Measurements from ENCODE around the gene STOX2. TPM values are rescaled to one million over a fixed set of nuclear protein-coding genes. Genes with fewer than 3 reads are reported as not detected.

STOX2 gene, protein sequence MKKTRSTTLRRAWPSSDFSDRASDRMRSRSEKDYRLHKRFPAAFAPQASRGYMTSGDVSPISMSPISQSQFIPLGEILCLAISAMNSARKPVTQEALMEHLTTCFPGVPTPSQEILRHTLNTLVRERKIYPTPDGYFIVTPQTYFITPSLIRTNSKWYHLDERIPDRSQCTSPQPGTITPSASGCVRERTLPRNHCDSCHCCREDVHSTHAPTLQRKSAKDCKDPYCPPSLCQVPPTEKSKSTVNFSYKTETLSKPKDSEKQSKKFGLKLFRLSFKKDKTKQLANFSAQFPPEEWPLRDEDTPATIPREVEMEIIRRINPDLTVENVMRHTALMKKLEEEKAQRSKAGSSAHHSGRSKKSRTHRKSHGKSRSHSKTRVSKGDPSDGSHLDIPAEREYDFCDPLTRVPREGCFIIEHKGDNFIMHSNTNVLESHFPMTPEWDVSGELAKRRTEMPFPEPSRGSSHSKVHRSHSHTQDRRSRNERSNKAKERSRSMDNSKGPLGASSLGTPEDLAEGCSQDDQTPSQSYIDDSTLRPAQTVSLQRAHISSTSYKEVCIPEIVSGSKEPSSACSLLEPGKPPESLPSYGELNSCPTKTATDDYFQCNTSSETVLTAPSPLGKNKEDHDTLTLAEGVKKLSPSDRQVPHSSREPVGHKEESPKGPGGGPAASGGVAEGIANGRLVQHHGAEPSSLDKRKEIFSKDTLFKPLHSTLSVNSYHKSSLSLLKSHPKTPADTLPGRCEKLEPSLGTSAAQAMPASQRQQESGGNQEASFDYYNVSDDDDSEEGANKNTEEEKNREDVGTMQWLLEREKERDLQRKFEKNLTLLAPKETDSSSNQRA (N-terminal part only)
- polyA plus RNA-seq (2012; ENCODE audit: insufficient read length, low read depth): not detected

DNA sequence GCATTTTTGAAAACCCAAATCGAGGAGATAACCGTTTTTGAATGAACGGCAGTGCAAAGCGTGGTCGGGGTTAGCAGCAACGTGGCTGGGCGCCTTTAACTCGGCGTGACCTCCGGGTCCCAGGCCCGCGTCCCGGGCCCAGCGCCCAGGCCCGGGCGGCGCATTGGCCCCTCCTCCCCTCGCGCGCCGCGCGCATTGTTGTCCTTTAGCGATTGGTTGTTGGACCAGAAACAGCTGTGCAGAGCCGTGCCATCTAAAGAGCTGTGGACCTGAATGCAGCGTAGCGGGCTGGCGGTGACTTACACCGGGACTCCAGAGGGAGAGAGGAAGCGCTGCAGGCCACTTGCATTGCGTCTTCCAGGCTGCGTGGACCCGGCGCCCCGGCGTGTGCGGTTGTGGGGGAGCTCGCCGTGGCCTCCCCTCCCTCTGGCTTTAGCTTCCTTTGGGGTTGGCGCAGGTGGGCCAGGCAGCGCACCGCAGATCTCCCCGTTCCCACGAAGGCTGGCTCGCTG is at the start of gene STOX2:
Gene STOX2 (plus strand): TSS at position 227 of the 512 bp plus-strand sequence. CDS start 1,484 bp downstream, outside the sequence.
- TF ChIP-seq FOXP2 (optimal IDR thresholded peaks at IDR 0.05; ENCODE audit: borderline replicate concordance, extremely low read depth, extremely low read length, insufficient read depth): no peak
- no peak for TF ChIP-seq SIN3A (IDR thresholded peaks at IDR 0.05; ENCODE audit: borderline replicate concordance, insufficient read depth, low read length)
- TF ChIP-seq POLR2AphosphoS5 (IDR thresholded peaks at IDR 0.05; ENCODE audit: low read depth, low read length): no peak
- no peak for TF ChIP-seq TAF1 (IDR thresholded peaks at IDR 0.05; ENCODE audit: borderline replicate concordance, insufficient read depth, low read length)
- TF ChIP-seq, protein P1, sequence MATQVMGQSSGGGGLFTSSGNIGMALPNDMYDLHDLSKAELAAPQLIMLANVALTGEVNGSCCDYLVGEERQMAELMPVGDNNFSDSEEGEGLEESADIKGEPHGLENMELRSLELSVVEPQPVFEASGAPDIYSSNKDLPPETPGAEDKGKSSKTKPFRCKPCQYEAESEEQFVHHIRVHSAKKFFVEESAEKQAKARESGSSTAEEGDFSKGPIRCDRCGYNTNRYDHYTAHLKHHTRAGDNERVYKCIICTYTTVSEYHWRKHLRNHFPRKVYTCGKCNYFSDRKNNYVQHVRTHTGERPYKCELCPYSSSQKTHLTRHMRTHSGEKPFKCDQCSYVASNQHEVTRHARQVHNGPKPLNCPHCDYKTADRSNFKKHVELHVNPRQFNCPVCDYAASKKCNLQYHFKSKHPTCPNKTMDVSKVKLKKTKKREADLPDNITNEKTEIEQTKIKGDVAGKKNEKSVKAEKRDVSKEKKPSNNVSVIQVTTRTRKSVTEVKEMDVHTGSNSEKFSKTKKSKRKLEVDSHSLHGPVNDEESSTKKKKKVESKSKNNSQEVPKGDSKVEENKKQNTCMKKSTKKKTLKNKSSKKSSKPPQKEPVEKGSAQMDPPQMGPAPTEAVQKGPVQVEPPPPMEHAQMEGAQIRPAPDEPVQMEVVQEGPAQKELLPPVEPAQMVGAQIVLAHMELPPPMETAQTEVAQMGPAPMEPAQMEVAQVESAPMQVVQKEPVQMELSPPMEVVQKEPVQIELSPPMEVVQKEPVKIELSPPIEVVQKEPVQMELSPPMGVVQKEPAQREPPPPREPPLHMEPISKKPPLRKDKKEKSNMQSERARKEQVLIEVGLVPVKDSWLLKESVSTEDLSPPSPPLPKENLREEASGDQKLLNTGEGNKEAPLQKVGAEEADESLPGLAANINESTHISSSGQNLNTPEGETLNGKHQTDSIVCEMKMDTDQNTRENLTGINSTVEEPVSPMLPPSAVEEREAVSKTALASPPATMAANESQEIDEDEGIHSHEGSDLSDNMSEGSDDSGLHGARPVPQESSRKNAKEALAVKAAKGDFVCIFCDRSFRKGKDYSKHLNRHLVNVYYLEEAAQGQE (IDR thresholded peaks at IDR 0.05; ENCODE audit: insufficient read depth in 1 of 2, low read depth in 2 of 2, low read length in 2 of 2): no peak

DNA sequence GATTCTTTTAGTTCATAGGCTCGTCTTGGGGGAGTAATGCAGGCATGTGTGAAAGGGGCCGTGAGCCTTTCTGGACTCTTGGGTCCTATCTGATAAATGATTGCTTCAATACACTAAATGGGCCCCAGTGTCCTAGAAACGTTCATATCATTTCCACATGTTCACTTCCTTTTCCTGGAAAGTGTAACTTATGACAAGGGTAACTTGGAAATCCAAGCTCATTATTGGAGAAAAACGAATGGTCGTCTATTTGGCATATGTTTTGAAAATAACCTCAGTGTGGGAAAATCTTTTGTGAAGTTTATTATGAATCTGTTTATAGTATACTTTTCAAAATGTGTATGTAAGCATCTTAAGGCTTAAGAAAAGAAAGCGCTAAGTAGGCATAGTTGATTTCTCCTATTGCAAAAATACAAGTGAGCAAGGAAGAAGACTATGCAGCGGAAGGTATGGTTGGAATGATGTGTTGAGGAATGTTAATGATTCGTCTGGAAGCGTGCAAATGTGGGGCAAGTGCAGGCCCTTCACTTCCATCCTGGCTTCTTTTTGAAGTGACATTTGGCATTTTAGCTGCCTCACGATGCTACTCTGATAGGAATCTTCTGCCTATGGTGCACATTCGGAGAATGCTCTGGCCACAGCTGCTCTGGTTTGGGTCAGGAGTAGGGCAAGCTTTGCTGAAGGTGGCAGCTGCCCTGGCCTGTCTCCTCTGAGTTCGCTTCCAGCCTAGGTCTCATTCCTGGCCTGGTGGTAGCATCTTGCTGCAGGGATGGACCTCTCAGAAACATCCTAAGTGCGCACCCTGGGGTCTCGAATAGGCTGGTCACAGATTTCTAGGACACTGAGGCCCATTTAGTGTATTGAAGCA is 49.5 kb upstream of the STOX2 start:
- no peak for TF ChIP-seq SIN3A (IDR thresholded peaks at IDR 0.05; ENCODE audit: borderline replicate concordance, insufficient read depth, low read length)
- TF ChIP-seq FOXP2 (optimal IDR thresholded peaks at IDR 0.05; ENCODE audit: borderline replicate concordance, extremely low read depth, extremely low read length, insufficient read depth): no peak

DNA sequence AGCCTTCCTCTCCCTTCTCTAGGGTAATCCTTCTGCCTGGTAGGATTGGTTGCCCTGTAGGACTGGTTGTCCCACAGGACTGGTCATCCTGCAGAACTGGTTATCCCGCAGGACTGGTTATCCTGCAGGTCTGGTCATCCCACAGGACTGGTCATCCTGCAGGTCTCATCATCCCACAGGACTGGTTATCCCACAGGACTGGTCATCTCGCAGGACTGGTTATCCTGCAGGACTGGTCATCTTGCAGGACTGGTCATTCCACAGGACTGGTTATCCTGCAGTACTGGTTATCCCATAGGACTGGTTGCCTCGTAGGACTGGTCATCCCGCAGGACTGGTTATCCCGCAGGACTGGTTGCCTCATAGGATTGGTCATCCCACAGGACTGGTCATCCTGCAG is 48.1 kb upstream of the STOX2 start:
- no peak for TF ChIP-seq TAF1 (IDR thresholded peaks at IDR 0.05; ENCODE audit: borderline replicate concordance, insufficient read depth, low read length)
- TF ChIP-seq POLR2AphosphoS5 (IDR thresholded peaks at IDR 0.05; ENCODE audit: low read depth, low read length): no peak
- TF ChIP-seq FOXP2 (optimal IDR thresholded peaks at IDR 0.05; ENCODE audit: borderline replicate concordance, extremely low read depth, extremely low read length, insufficient read depth): no peak
- TF ChIP-seq, protein P1 (IDR thresholded peaks at IDR 0.05; ENCODE audit: insufficient read depth in 1 of 2, low read depth in 2 of 2, low read length in 2 of 2): no peak
- no peak for TF ChIP-seq SIN3A (IDR thresholded peaks at IDR 0.05; ENCODE audit: borderline replicate concordance, insufficient read depth, low read length)

DNA sequence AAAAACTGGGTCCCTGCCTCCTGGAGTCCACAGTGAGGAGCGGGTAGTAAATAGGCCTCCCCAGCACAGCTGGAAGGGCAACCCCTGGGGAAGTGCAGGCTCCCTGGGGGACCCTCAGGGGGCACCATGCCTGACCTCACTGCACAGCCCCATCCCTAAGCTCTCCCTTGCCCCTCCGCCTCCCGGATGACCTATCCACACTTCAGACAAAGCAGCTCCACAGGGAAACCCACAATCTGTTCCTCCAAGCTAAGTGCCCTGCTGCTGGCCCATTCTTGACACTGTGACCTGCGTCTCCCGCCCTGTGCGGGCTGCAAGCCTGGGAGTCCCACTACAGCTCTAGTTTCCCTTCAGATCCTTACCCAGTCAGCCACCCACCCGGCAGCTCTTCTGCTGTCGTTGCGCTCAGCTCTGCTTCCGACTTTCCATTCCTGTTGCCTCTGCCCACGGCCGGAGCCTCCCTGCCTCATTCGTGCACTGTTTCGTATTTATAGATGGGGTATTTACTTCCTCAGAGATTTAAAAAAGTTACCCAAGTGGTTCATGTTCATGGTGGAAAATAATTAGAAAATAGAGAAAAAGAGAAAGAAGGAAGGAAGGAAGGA is 47.0 kb upstream of the STOX2 start:
- no peak for TF ChIP-seq TAF1 (IDR thresholded peaks at IDR 0.05; ENCODE audit: borderline replicate concordance, insufficient read depth, low read length)
- no peak for TF ChIP-seq POLR2AphosphoS5 (IDR thresholded peaks at IDR 0.05; ENCODE audit: low read depth, low read length)
- no peak for TF ChIP-seq FOXP2 (optimal IDR thresholded peaks at IDR 0.05; ENCODE audit: borderline replicate concordance, extremely low read depth, extremely low read length, insufficient read depth)
- no peak for TF ChIP-seq SIN3A (IDR thresholded peaks at IDR 0.05; ENCODE audit: borderline replicate concordance, insufficient read depth, low read length)

DNA sequence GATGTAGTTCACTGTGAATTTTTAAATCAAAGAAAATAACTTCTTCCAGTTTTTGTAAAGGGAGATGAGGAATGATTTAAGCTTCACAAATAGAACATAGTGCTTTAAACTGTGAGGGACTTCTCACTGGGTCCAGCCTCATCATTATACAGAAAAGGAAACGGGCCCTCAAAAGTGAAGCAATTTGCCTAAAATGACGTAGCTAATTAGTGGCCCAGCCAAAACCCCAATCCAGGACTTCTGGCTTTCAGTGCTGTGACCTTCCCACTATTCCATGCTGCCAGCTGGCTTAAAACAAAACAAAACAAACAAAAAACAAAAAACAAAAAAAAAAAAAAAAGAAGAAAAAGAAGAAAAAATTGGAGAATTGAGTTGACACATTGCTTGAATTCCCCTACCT is 45.0 kb upstream of the STOX2 start:
- TF ChIP-seq, protein P1 (IDR thresholded peaks at IDR 0.05; ENCODE audit: insufficient read depth in 1 of 2, low read depth in 2 of 2, low read length in 2 of 2): no peak
- TF ChIP-seq TAF1 (IDR thresholded peaks at IDR 0.05; ENCODE audit: borderline replicate concordance, insufficient read depth, low read length) (no peak), FOXP2 (optimal IDR thresholded peaks at IDR 0.05; ENCODE audit: borderline replicate concordance, extremely low read depth, extremely low read length, insufficient read depth) (no peak), SIN3A (IDR thresholded peaks at IDR 0.05; ENCODE audit: borderline replicate concordance, insufficient read depth, low read length) (no peak), POLR2AphosphoS5 (IDR thresholded peaks at IDR 0.05; ENCODE audit: low read depth, low read length) (no peak)
